Stimulated activated CD4-positive, alpha-beta T cell treated with anti-CD3 and anti-CD28 coated beads, Interleukin-12 subunit alpha, Interleukin-12 subunit beta, amount 100 ng/mL, for 48 hours (primary cell): ENCODE results near the gene AMMECR1.
"Not testable (repeated sequence)": the region's sequence is repeated elsewhere in the genome, so short reads cannot be mapped to it uniquely, and the experiment has no call there.

Experiments
- DNase-seq, 3 donors: peaks; one replicate each; pipeline ENCODE4 v3.0.0-alpha.2; 2020; ENCODE audit warnings: low read depth in 2 of 3, low spot score in 1 of 3

Gene AMMECR1

GRCh38 chrX:110173192-110174175, 144.4 kb downstream of the AMMECR1 start:
- DNase-seq: no peak

- no peak for DNase-seq
Measured at GRCh38 chrX:110172215-110172614, 145.7 kb downstream of the AMMECR1 start.

- DNase-seq: no peak
Measured at GRCh38 chrX:110171442-110171841, 146.4 kb downstream of the AMMECR1 start.

- no peak for DNase-seq
Measured at GRCh38 chrX:110170029-110170428, 147.9 kb downstream of the AMMECR1 start.

- DNase-seq: no peak
Measured at GRCh38 chrX:110168585-110168984, 149.3 kb downstream of the AMMECR1 start.

GRCh38 chrX:110167952-110168451, 149.9 kb downstream of the AMMECR1 start:
- DNase-seq: peak in 1 of 3 donors; percentile 44

GRCh38 chrX:110163488-110163887, 154.4 kb downstream of the AMMECR1 start:
- DNase-seq: no peak

- DNase-seq: no peak
Measured at GRCh38 chrX:110162867-110163266, 155.0 kb downstream of the AMMECR1 start.

GRCh38 chrX:110162131-110162530, 155.8 kb downstream of the AMMECR1 start:
- DNase-seq: no peak

- no peak for DNase-seq
Measured at GRCh38 chrX:110161361-110161686, 156.6 kb downstream of the AMMECR1 start.

- DNase-seq: no peak
Measured at GRCh38 chrX:110159865-110160264, 158.0 kb downstream of the AMMECR1 start.

- no peak for DNase-seq
Measured at GRCh38 chrX:110159235-110159634, 158.7 kb downstream of the AMMECR1 start.

GRCh38 chrX:110157444-110157843, 160.4 kb downstream of the AMMECR1 start:
- DNase-seq: no peak

- no peak for DNase-seq
Measured at GRCh38 chrX:110156167-110156754, 161.6 kb downstream of the AMMECR1 start.

- DNase-seq: no peak
Measured at GRCh38 chrX:110155759-110156158, 162.1 kb downstream of the AMMECR1 start.

GRCh38 chrX:110154328-110154727, 163.6 kb downstream of the AMMECR1 start:
- DNase-seq: not testable (repeated sequence)

GRCh38 chrX:110153896-110154295, 164.0 kb downstream of the AMMECR1 start:
- no peak for DNase-seq

GRCh38 chrX:110153244-110153643, 164.6 kb downstream of the AMMECR1 start:
- no peak for DNase-seq

GRCh38 chrX:110146521-110146920, 171.4 kb downstream of the AMMECR1 start:
- DNase-seq: peak in 2 of 3 donors; percentile 3 to 44

- peak in 1 of 3 donors; percentile 14 for DNase-seq
Measured at GRCh38 chrX:110145854-110146253, 172.0 kb downstream of the AMMECR1 start.

GRCh38 chrX:110145311-110145710, 172.6 kb downstream of the AMMECR1 start:
- DNase-seq: no peak
